Right lung (tissue), 5 donors: ENCODE data around the gene INTS11. TPM values are rescaled to one million over a fixed set of nuclear protein-coding genes. Genes with fewer than 3 reads are reported as not detected.

Source experiments
- DNase-seq, 2 donors: peaks; one replicate each; pipeline ENCODE4 v3.0.0-alpha.2; 2013
- polyA plus RNA-seq, 5 donors: library from polyadenylated mRNA; unstranded; fragments of 120-200 nt; gene quantifications; one replicate each; pipeline versions ENCODE4 v1.2.1 to v1.2.3, GENCODE V29; 2013; ENCODE audit warnings: inconsistent platforms in 1 of 5, low replicate concordance in 1 of 5; ENCODE audit not compliant: insufficient read length in 5 of 5, insufficient read depth in 1 of 5

The INTS11 gene
- polyA plus RNA-seq, 5 donors: 102 to 144 (median 126) TPM

DNA sequence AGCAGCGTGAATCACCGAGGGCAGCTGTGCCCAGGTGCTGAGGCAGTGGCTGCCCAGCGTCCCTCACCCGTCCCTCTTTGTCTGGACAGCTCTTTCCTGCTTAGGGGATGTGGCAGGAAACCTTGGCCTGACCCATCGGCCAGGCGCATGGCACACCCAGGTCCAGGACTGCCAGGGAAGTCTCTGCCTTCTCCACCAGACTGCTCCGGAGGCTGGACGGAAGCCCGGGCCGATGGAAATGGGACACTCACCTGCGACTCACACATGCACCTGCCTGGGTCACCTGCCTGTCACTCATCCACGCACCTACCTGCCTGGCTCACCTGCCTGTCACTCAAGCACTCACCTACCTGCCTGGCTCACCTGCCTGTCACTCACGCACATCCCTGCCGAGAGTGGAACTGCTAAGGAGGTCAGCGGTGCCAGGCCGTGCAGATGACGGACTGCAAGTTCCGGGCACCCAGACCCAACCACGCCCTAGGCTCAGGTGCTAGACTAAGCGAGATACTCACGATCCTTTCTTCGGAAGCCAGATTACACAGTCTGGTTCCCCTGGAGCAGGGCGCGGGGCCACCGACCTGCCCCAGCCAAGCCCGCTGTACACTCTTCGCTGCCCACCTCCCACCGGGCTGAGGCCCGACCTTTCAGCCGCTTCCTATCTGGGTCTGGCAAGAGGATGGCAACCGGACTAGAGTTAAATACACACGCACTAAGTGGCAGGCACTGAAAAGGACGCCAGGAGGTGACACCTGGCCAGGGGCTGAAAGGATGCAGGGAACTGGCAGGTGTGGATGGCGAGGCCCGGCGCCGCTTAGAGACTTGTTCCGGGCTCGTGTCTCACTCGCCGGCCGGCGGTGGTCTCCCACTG lies 51.9 kb downstream of the INTS11 start:
- no peak for DNase-seq

DNA sequence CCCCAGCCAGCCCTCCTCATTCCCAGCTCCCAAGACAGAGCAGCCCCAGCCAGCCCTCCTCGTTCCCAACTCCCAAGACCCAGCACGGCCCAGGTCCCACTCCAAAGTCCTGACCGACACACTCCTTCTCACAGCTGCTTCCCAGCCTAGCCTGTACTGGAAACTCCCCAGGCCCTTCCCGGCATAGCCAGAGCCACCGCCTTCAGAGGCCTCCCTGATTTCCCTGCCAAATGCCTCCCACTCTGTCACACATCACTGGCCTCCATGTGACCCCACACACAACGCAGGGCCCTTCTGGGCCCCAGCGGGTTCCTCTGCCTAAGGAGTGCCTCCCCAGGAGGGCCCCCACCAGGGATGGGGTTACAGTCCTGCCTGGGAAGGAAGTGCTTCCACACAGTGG lies 53.6 kb downstream of the INTS11 start:
- DNase-seq: no peak

DNA sequence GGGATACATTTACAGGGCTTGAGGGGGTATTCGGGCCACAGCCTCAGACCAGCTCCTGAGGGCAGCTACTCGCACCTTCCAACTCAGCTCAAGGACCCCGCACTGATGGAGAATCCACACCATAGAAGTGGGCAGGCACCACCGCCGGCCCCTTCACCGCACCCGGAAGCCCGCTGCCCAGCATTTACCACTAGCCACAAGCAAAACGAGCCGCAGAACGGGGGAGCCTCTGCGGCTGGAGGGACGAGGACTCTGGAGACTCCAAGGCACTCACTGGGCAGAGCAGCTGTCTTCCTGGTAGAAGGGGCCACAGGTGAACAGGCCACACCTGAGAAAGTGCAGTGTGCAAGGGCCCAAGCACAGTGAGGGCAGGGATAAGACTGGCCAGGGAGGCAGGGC lies 56.2 kb downstream of the INTS11 start:
- no peak for DNase-seq

DNA sequence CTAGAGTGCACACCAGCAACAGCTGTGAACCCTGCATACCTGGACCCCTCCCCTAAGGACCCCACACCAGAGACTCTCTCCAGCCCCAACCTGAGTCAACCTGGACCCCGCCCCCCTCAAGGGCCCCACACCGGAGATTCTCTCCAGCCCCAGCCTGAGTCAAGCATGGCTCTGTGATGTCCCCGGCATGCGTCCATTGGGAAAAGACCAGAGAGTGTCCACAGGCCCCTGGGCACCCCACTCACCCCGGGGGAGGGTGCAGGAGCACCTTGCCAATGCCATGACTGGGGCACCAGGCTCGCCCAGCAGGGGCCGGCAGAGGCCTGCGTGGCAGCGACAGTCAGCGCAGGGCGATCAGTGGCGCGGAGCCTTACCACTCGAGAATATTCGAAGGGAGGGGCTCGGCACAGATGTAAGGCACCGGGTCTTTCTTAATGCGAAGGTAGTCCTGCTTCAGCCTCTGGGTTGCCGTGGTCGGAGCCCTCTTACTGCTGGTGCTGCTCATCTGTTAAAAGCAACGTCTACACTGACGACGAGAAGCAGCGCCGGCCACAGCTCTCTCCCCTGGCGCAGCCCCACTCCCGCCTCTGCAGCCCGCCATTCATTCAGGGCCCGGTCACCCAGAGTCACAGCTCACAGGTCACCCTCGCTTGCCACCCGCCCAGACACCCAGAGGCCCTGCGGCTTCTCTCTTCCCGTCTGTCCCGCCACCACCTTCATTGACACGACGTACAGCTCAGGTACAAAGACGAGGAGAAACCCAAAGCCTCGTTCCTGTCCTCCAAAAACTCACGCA lies 56.8 kb downstream of the INTS11 start:
- no peak for DNase-seq

DNA sequence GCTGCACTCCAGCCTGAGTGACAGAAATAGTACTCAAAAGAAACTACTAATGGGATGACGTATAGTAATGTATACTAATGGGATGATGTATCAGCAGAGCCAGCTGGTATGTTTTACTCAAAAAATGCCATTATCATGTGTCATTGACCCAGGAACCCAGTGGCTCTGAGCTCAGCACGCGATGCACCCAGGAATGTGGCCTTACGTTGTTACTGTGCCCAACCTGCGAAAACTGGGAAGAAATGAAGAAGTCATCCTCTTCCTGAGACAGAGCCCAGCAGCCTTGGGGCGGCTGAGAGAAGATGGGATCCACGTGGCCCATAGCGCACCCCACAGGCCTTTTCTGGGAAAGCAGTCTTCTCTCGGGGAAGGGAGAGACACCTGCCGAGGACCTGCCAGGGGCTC lies 59.6 kb downstream of the INTS11 start:
- no peak for DNase-seq

DNA sequence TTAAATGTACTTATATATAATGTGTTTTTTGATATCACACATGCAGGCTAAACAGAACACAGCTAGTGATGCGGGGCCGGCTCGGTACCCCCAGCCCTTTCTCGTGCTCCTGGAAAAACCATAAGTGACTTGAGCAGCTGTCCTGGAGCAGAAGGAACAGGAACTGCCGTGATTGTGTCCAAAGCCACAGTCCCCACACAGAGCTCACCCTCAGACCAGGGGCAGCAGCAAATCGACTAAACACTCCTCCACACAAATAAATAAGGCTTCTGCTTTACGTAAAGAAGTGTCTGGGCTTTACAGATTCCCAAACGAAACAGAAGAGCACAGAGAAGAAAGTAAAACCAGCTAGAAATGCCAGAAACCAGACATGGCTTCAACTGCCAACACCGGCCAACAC lies 60.4 kb downstream of the INTS11 start:
- no peak for DNase-seq

DNA sequence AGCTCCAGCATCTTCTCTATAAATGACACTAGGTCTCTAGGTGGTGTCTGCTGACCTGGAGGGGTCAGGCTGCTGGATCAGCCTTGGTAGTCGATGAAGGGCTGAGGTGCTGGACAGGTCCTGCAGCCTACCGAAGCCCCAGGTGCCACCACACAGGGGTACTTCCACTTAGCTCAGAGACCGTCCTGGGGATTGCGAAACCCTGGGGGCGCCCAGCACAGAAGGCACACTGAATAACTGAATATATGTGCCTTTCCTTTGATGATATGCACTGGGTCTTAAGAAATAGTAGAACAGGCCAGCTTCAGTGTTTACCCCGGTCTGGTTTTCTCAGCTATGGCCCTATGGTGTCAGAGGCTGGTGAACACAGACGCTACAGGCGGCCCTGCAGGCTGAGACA lies 61.7 kb downstream of the INTS11 start:
- no peak for DNase-seq

DNA sequence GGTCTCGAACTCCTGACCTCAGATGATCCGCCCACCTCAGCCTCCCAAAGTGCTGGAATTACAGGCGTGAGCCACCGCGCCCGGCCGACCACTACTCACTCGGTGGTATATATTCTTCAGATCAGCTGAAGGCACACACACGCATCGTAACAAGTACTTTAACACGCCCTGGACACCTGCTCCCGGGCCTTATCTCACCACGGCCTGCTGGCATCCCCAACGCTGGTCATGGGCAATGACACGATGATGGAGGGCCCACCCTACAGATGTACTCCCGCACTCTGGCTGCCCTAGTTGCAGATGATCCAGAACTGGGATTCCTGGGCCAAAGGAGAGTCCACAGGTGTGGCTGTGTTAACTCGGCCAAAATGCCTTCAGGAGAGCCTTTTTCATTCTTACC lies 62.4 kb downstream of the INTS11 start:
- DNase-seq: no peak

Other genes with a start within 250 kb of the INTS11 start
- gene C1orf159, start 208.6 kb downstream of the INTS11 start, polyA plus RNA-seq: 10 to 100 TPM in 2 of 5 donors, 1 to 10 TPM in 3; 6.8 to 17.5 (median 10.0) TPM
- gene TTLL10, start 150.8 kb downstream of the INTS11 start, polyA plus RNA-seq: 1 to 10 TPM in 4 of 5 donors, under 1 TPM in 1; 0.47 to 2.9 (median 1.7) TPM
- gene TNFRSF18, start 118.1 kb downstream of the INTS11 start, polyA plus RNA-seq: 1 to 10 TPM in 1 of 5 donors, under 1 TPM in 4; 0.28 to 1.4 (median 0.93) TPM
- 1 to 10 TPM; 2.0 to 5.8 (median 4.1) TPM for gene TNFRSF4, start 110.5 kb downstream of the INTS11 start, polyA plus RNA-seq
- gene SDF4, start 92.7 kb downstream of the INTS11 start, polyA plus RNA-seq: 100 to 1,000 TPM in 2 of 5 donors, 10 to 100 TPM in 3; 75.3 to 125 (median 89.3) TPM
- gene B3GALT6, start 92.4 kb downstream of the INTS11 start, polyA plus RNA-seq: 10 to 100 TPM; 13.1 to 25.0 (median 14.8) TPM
- 1 to 10 TPM in 1 of 5 donors, under 1 TPM in 4; 0.41 to 1.7 (median 0.58) TPM for gene C1QTNF12, start 77.9 kb downstream of the INTS11 start, polyA plus RNA-seq
- 10 to 100 TPM; 40.4 to 69.2 (median 49.8) TPM for gene UBE2J2, start 50.8 kb downstream of the INTS11 start, polyA plus RNA-seq
- 10 to 100 TPM in 1 of 5 donors, 1 to 10 TPM in 4; 3.7 to 11.2 (median 8.6) TPM for gene SCNN1D, start 44.2 kb downstream of the INTS11 start, polyA plus RNA-seq
- gene ACAP3, start 16.7 kb downstream of the INTS11 start, polyA plus RNA-seq: 10 to 100 TPM; 26.3 to 61.2 (median 38.8) TPM
- 10 to 100 TPM in 1 of 5 donors, 1 to 10 TPM in 4; 4.6 to 12.3 (median 6.4) TPM for gene PUSL1, start 16.1 kb downstream of the INTS11 start, polyA plus RNA-seq
- 10 to 100 TPM in 4 of 5 donors, 1 to 10 TPM in 1; 9.4 to 22.0 (median 12.4) TPM for gene CPTP, start 142 bp upstream of the INTS11 start, polyA plus RNA-seq
- gene TAS1R3, start 6.6 kb upstream of the INTS11 start, polyA plus RNA-seq: under 1 TPM; 0.24 to 0.88 (median 0.49) TPM
- 10 to 100 TPM; 19.5 to 51.3 (median 29.9) TPM for gene DVL1, start 24.8 kb upstream of the INTS11 start, polyA plus RNA-seq
- 100 to 1,000 TPM; 108 to 164 (median 155) TPM for gene MXRA8, start 33.9 kb upstream of the INTS11 start, polyA plus RNA-seq
- gene AURKAIP1, start 50.5 kb upstream of the INTS11 start, polyA plus RNA-seq: 10 to 100 TPM; 36.5 to 88.5 (median 46.3) TPM
- 100 to 1,000 TPM; 256 to 387 (median 327) TPM for gene CCNL2, start 74.7 kb upstream of the INTS11 start, polyA plus RNA-seq
- gene MRPL20, start 82.6 kb upstream of the INTS11 start, polyA plus RNA-seq: 100 to 1,000 TPM in 3 of 5 donors, 10 to 100 TPM in 2; 88.3 to 150 (median 104) TPM
- gene ANKRD65, start 96.6 kb upstream of the INTS11 start, polyA plus RNA-seq: 10 to 100 TPM; 22.2 to 46.8 (median 35.6) TPM
- 100 to 1,000 TPM in 1 of 5 donors, 10 to 100 TPM in 4; 39.8 to 147 (median 63.9) TPM for gene VWA1, start 111.0 kb upstream of the INTS11 start, polyA plus RNA-seq
- gene ATAD3C, start 125.0 kb upstream of the INTS11 start, polyA plus RNA-seq: 1 to 10 TPM; 2.1 to 4.0 (median 3.3) TPM
- 10 to 100 TPM; 13.1 to 23.5 (median 14.8) TPM for gene ATAD3B, start 147.1 kb upstream of the INTS11 start, polyA plus RNA-seq
- 10 to 100 TPM; 13.8 to 31.6 (median 18.3) TPM for gene ATAD3A, start 187.5 kb upstream of the INTS11 start, polyA plus RNA-seq
- 1 to 10 TPM; 3.8 to 8.1 (median 4.5) TPM for gene TMEM240, start 216.0 kb upstream of the INTS11 start, polyA plus RNA-seq